ENCODE measurements around the gene SLC9A3.

SLC9A3 gene

GRCh38 chr5:538801-539468 is 14.7 kb upstream of the SLC9A3 start:
- no peak for DNase-seq (ENCODE audit: low read depth in 2 of 2)

- no peak for DNase-seq (ENCODE audit: low read depth in 2 of 2)
Observed at GRCh38 chr5:538271-538771, 14.1 kb upstream of the SLC9A3 start.

GRCh38 chr5:537621-538071 is 13.4 kb upstream of the SLC9A3 start:
- no peak for DNase-seq (ENCODE audit: low read depth in 2 of 2)

GRCh38 chr5:537098-537497 is 12.8 kb upstream of the SLC9A3 start:
- no peak for DNase-seq (ENCODE audit: low read depth in 2 of 2)

GRCh38 chr5:535846-536698 is 11.8 kb upstream of the SLC9A3 start:
- DNase-seq (ENCODE audit: low read depth in 2 of 2) = no peak

- no peak for DNase-seq (ENCODE audit: low read depth in 2 of 2)
Observed at GRCh38 chr5:534743-535671, 10.8 kb upstream of the SLC9A3 start.

- no peak for DNase-seq (ENCODE audit: low read depth in 2 of 2)
Observed at GRCh38 chr5:533955-534742, 9.9 kb upstream of the SLC9A3 start.

GRCh38 chr5:533243-533954 is 9.2 kb upstream of the SLC9A3 start:
- no peak for DNase-seq (ENCODE audit: low read depth in 2 of 2)

GRCh38 chr5:532521-533242 is 8.4 kb upstream of the SLC9A3 start:
- DNase-seq (ENCODE audit: low read depth in 2 of 2) = no peak

GRCh38 chr5:531749-532315 is 7.6 kb upstream of the SLC9A3 start:
- no peak for DNase-seq (ENCODE audit: low read depth in 2 of 2)

GRCh38 chr5:531101-531748 is 7.0 kb upstream of the SLC9A3 start:
- DNase-seq (ENCODE audit: low read depth in 2 of 2) = no peak

GRCh38 chr5:530001-530955 is 6.0 kb upstream of the SLC9A3 start:
- DNase-seq (ENCODE audit: low read depth in 2 of 2) = no peak

GRCh38 chr5:528629-529511 is 4.6 kb upstream of the SLC9A3 start:
- DNase-seq (ENCODE audit: low read depth in 2 of 2) = no peak

- DNase-seq (ENCODE audit: low read depth in 2 of 2) = no peak
Observed at GRCh38 chr5:527646-528628, 3.7 kb upstream of the SLC9A3 start.

GRCh38 chr5:526456-527088 is 2.3 kb upstream of the SLC9A3 start:
- DNase-seq (ENCODE audit: low read depth in 2 of 2) = no peak
